Adrenal gland (tissue), 12 donors: ENCODE results near the gene FBXL16. TPM values are rescaled to one million over a fixed set of nuclear protein-coding genes. Genes with fewer than 3 reads are reported as not detected.

Source experiments
- DNase-seq, 7 donors: peaks; one replicate each; pipeline ENCODE4 v3.0.0-alpha.2; 2019 to 2020
- H3K27ac ChIP-seq, 5 donors: fragments of 200-600 bp; sonication (generic) in 4 of 5; 1 replicate in 3 of 5; 2 replicates in 2 of 5; pipeline versions ENCODE4 v1.5.1 to v1.8.0; 2016 to 2020; ENCODE audit warnings: mild to moderate bottlenecking in 1 of 5
- H3K27me3 ChIP-seq: fragments of 200-600 bp; 2 replicates; pipeline ENCODE4 v1.8.0; 2021
- H3K36me3 ChIP-seq, 2 donors: fragments of 200-600 bp; replicated peaks in 1 of 2; 1 replicate in 1 of 2; 2 replicates in 1 of 2; pipeline versions ENCODE4 v1.5.1 to v1.8.0; 2018 to 2022
- H3K4me1 ChIP-seq, 2 donors: fragments of 200-600 bp; replicated peaks in 1 of 2; 1 replicate in 1 of 2; 2 replicates in 1 of 2; pipeline versions ENCODE4 v1.5.1 to v1.8.0; 2018 to 2021
- H3K4me3 ChIP-seq, 4 donors: fragments of 200-600 bp; sonication (generic) in 3 of 4; one replicate each; pipeline ENCODE4 v1.5.1; 2016 to 2018
- H3K9me3 ChIP-seq, 3 donors: fragments of 200-600 bp; sonication (generic) in 1 of 3; replicated peaks in 1 of 3; 1 replicate in 2 of 3; 2 replicates in 1 of 3; pipeline versions ENCODE4 v1.5.1 to v1.8.0; 2016 to 2021
- POLR2A ChIP-seq, 2 donors: fragments of 450-650 bp; IDR thresholded peaks; one replicate each; pipeline ENCODE4 v1.6.1; 2017; ENCODE audit warnings: antibody characterized with exemption in 2 of 2, mild to moderate bottlenecking in 2 of 2, moderate library complexity in 1 of 2
- WGBS, 4 donors: extraction: QIAGEN DNeasy Blood & Tissue Kit in 2 of 4; methylation state at CpG; one replicate each; pipeline versions ENCODE4 v1.1.5 to v1.1.7; 2013 to 2017; 5-methylcytosine and 5-hydroxymethylcytosine counted together
- intact Hi-C, 2 donors: fragments of 100-400 bp; cut with DNase I; formaldehyde crosslinking; loops; one replicate each; pipeline versions ENCODE4 v1.14.1 to v1.15.0; 2022 to 2023
- polyA plus RNA-seq, 3 donors: library from polyadenylated mRNA; stranded (reverse); fragments of 200-250 nt in 2 of 3; fragments of 350-450 nt in 1 of 3; fragmentation: Illumina TruSeq in 1 of 3; extraction: RNeasy Lipid Tissue Mini Kit (QIAGEN cat#74804) in 1 of 3; gene quantifications; one replicate each; pipeline ENCODE4 v1.2.3, GENCODE V29; 2013 to 2014
- total RNA-seq, 9 donors: library from RNA; depleted of rRNA in 4 of 9; stranded (reverse); fragments of >200 nt in 4 of 9; fragments of 120-200 nt in 1 of 9; fragmentation: NEBNext Ultra II Directional in 1 of 9; extraction: Animal tissue kit (Norgen Biotek cat#: 25700) in 1 of 9; gene quantifications; one replicate each; pipeline versions ENCODE4 v1.1.0 to v1.2.4, GENCODE V29; 2013 to 2023
- TF ChIP-seq, protein P1 (sequence below), 6 experiments: fragments of 450-650 bp in 4 of 6; fragments of 200-600 bp in 2 of 6; sonication (generic) in 1 of 6; IDR thresholded peaks; 1 replicate in 5 of 6; 2 replicates in 1 of 6; pipeline versions ENCODE4 v1.5.1 to v1.8.0; 2016 to 2021; ENCODE audit warnings: antibody characterized with exemption in 6 of 6, mild to moderate bottlenecking in 2 of 6, moderate library complexity in 1 of 6
- donor health status: healthy with polysubstance abuse.
- donor health status: Bipolar disorder and iron deficiency.
- donor health status: DM: yes; HTN: yes; CAD: no.
- donor health status: DM: no; HTN: no; CAD: no.
- donor health status: DM: no; HTN: no; CAD: no.
- donor health status: DM: yes; HTN: yes; CAD: no.

The FBXL16 gene
- total and polyA plus RNA-seq, 12 donors = 0.17 to 18.3 (median 5.2) TPM; not detected in 1

DNA sequence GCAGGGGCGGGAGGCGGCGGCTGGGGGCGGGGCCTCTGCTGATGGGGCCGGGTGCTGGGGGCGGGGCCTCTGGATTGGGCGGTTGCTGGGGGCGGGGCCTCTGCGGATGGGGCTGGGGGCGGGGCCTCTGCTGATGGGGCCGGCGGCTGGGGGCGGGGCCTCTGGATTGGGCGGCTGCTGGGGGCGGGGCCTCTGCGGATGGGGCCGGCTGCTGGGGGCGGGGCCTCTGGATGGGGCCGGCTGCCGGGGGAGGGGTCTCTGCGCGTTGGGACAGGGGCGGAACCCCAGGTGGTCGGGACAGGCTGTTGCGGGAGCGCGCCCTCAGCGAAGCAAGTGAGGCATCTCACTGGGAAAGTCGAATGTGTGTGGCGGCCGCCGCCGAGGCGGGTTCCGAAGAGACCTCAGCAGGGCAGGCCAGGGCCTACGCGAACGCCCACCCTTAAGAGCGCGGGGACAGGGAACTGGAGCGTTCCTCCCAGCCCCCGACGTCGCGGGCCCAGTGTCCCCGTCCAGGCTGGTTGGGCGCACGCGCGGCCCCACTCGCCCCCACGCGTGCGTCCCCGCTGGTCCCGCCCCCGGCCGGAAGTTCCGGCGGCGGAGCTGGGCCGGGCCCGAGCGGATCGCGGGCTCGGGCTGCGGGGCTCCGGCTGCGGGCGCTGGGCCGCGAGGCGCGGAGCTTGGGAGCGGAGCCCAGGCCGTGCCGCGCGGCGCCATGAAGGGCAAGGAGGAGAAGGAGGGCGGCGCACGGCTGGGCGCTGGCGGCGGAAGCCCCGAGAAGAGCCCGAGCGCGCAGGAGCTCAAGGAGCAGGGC lies 25.6 kb downstream of the FBXL16 start, which contains the start of gene STUB1:
STUB1 (plus strand) TSS at position 597 of the 811 bp plus-strand sequence; CDS start at position 713, 116 bp downstream.
- WGBS, 4 donors = 0 to 1% (median 1%) methylated on average over 8 to 91 of the region's 91 CpGs

DNA sequence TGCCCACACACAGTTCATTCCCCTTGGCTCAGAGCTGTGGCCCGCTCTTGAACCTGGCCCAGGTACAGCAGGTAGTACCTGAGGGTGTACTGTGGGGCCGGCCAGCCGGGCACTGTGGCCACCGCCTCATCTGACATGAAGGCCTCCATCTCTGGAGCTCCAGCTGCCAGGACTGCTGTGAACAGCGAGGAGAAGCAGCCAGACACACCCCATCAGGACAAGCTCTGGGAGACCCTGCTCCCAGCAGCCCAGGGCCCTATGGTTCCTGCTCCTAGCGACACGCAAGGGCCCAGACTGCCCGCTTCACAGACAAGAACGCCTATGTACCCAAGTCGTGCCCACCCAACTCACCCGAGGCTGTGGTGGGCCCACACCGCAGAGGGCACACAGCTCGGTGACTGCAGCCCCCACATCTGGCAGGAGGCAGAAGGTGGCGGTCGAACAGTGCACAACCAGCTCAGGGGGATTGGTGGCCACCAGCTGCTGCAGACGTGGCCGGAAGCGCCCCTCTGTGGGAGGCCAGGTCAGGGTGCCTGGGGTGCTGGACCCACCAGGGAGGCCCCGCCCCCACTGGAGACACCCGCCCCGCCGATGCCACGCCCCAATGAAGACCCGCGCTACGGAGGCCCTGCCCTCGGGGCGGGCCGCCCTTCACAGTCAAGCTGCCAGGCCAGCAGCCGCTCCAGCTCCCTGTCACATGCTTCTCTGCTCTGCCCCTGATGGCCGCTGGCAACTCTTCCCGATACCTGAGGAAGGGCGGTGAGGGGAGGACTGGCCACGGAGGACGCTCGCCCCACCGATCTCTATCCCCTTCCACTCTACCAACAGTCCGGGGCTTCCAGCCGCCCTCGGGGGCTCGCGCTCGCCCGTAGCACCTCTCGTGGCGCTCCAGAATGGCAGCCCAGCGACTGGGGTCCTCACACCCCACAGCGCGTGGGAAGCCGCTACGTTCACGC lies 26.5 kb downstream of the FBXL16 start:
- Histone ChIP-seq H3K27ac (peak overlapping the region in 4 of 5 donors; percentile 47 to 94 (median 80)), H3K4me1 (peaks cover 35 to 43% of the 10 kb centered on the region in 2 donors), H3K27me3 (no peaks in the 10 kb centered on the region), H3K36me3 (peaks cover 0 to 19% of the 10 kb centered on the region in 2 donors), H3K4me3 (peak overlapping the region in 1 of 4 donors; percentile 99), H3K9me3 (no peaks in the 10 kb centered on the region)
- TF ChIP-seq, protein P1, sequence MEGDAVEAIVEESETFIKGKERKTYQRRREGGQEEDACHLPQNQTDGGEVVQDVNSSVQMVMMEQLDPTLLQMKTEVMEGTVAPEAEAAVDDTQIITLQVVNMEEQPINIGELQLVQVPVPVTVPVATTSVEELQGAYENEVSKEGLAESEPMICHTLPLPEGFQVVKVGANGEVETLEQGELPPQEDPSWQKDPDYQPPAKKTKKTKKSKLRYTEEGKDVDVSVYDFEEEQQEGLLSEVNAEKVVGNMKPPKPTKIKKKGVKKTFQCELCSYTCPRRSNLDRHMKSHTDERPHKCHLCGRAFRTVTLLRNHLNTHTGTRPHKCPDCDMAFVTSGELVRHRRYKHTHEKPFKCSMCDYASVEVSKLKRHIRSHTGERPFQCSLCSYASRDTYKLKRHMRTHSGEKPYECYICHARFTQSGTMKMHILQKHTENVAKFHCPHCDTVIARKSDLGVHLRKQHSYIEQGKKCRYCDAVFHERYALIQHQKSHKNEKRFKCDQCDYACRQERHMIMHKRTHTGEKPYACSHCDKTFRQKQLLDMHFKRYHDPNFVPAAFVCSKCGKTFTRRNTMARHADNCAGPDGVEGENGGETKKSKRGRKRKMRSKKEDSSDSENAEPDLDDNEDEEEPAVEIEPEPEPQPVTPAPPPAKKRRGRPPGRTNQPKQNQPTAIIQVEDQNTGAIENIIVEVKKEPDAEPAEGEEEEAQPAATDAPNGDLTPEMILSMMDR (IDR thresholded peaks at IDR 0.05) = no peak
- TF ChIP-seq POLR2A (IDR thresholded peaks at IDR 0.05) = peak; percentile 6 to 14
- intact Hi-C loops = no loop called here
- WGBS, 4 donors = 0 to 50% (median 23%) methylated on average over 1 to 52 of the region's 52 CpGs
- peak; percentile 82 to 91 (median 86) for DNase-seq

More for the DNA sequence above, 25.6 kb downstream of the FBXL16 start, which contains the start of gene STUB1:
- intact Hi-C loops = no loop called here
- Histone ChIP-seq H3K4me3 (peak within 1 kb of the TSS; percentile 27 to 99 (median 46)), H3K4me1 (peaks cover 31 to 42% of the 10 kb centered on the region in 2 donors), H3K27ac (peak within 1 kb of the TSS; percentile 79 to 94 (median 86)), H3K27me3 (no peaks in the 10 kb centered on the region), H3K9me3 (no peaks in the 10 kb centered on the region), H3K36me3 (peaks cover 0 to 19% of the 10 kb centered on the region in 2 donors)
- peak; percentile 87 to 92 (median 91) for DNase-seq
- TF ChIP-seq POLR2A (IDR thresholded peaks at IDR 0.05) = peak; percentile 49 to 78
- TF ChIP-seq, protein P1 (IDR thresholded peaks at IDR 0.05) = peak in 1 of 6 experiments; percentile 4

DNA sequence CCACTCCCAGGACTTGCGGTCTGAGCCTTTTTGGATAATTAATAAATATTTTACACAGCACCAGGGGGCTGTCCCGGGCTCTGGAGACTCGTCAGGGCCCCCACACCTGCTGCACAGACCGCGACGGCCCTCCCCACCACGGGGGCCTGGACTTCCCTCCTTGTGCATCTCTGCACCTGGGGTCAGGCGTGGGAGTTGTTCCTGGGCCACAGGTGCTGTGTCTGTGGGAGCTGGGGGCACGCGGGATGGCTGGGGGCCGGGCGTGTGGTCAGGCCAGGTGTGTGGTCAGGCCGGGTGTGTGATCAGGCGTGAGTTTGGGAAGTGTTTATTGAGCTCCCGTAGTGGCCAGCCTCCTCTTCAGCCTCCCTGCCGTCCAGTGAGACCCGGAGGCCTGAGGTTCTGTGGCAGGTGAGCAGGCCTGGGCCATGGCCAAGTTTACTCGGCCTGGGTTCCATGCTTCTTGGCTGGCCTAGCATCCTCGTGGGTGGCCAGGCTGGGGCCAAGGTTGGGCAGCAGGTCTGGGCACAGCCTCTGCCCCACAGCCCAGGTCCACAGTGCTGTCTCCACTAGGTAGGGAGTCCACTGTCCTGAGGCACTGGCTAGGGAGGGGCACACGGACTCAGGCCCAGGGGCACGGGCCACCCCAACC lies 27.3 kb downstream of the FBXL16 start:
- Histone ChIP-seq H3K27me3 (no peaks in the 10 kb centered on the region), H3K4me1 (peaks cover 31 to 41% of the 10 kb centered on the region in 2 donors), H3K4me3 (no peak overlapping the region), H3K36me3 (peaks cover 0 to 24% of the 10 kb centered on the region in 2 donors), H3K27ac (no peak overlapping the region), H3K9me3 (no peaks in the 10 kb centered on the region)
- no peak for DNase-seq
- 49 to 82% (median 75%) methylated on average over 4 to 21 of the region's 21 CpGs for whole genome bisulfite sequencing, 4 donors
- TF ChIP-seq POLR2A (IDR thresholded peaks at IDR 0.05) = no peak
- TF ChIP-seq, protein P1 (IDR thresholded peaks at IDR 0.05) = no peak
- intact Hi-C loops = no loop called here
